NK-92 (cell line): ENCODE data around the gene GIGYF2.

Experiments
- DNase-seq: peaks from one replicate; lab custom pipeline; 2025; ENCODE audit not compliant: unreplicated experiment; lab: John Stamatoyannopoulos, UW

Gene GIGYF2

GRCh38 chr2:232748038-232748437, 50.9 kb downstream of the GIGYF2 start:
- no peak for DNase-seq

GRCh38 chr2:232749331-232749730, 52.2 kb downstream of the GIGYF2 start:
- no peak for DNase-seq

- no peak for DNase-seq
These were observed 53.1 kb downstream of the GIGYF2 start for GRCh38 chr2:232750135-232750671.

- DNase-seq: no peak
These were observed 60.8 kb downstream of the GIGYF2 start for GRCh38 chr2:232757905-232758304.

- DNase-seq: no peak
These were observed 64.3 kb downstream of the GIGYF2 start for GRCh38 chr2:232761301-232761907.

GRCh38 chr2:232767866-232768265, 70.7 kb downstream of the GIGYF2 start:
- no peak for DNase-seq

- no peak for DNase-seq
These were observed 73.1 kb downstream of the GIGYF2 start for GRCh38 chr2:232770207-232770606.

- DNase-seq: no peak
These were observed 74.7 kb downstream of the GIGYF2 start for GRCh38 chr2:232771870-232772269.

GRCh38 chr2:232772531-232772930, 75.4 kb downstream of the GIGYF2 start:
- DNase-seq: no peak

- DNase-seq: no peak
These were observed 76.7 kb downstream of the GIGYF2 start for GRCh38 chr2:232773815-232774214.

GRCh38 chr2:232776435-232776834, 79.3 kb downstream of the GIGYF2 start, which contains the start of gene KCNJ13:
Gene KCNJ13, minus strand, starts transcription at chr2:232776565. Its CDS starts 5,203 bp downstream, at chr2:232771362.
- DNase-seq: no peak

GRCh38 chr2:232777276-232777675, 80.1 kb downstream of the GIGYF2 start:
- DNase-seq: no peak

GRCh38 chr2:232779465-232779864, 82.3 kb downstream of the GIGYF2 start:
- no peak for DNase-seq

GRCh38 chr2:232779934-232780333, 82.8 kb downstream of the GIGYF2 start:
- no peak for DNase-seq

- no peak for DNase-seq
These were observed 84.6 kb downstream of the GIGYF2 start for GRCh38 chr2:232781765-232782164.

GRCh38 chr2:232783278-232783677, 86.1 kb downstream of the GIGYF2 start:
- no peak for DNase-seq

- no peak for DNase-seq
These were observed 90.7 kb downstream of the GIGYF2 start for GRCh38 chr2:232787806-232788205.

GRCh38 chr2:232789082-232789481, 92.0 kb downstream of the GIGYF2 start:
- no peak for DNase-seq

GRCh38 chr2:232791518-232791917, 94.4 kb downstream of the GIGYF2 start:
- DNase-seq: no peak

- DNase-seq: no peak
These were observed 96.1 kb downstream of the GIGYF2 start for GRCh38 chr2:232793271-232793670.

GRCh38 chr2:232794981-232795380, 97.8 kb downstream of the GIGYF2 start:
- DNase-seq: no peak

GRCh38 chr2:232795920-232796319, 98.8 kb downstream of the GIGYF2 start:
- no peak for DNase-seq

- DNase-seq: no peak
These were observed 101.1 kb downstream of the GIGYF2 start for GRCh38 chr2:232798187-232798586.
